Measurements from ENCODE around the gene CATSPER1. TPM values are rescaled to one million over a fixed set of nuclear protein-coding genes. Genes with fewer than 3 reads are reported as not detected.

CATSPER1 gene
- total RNA-seq, 1 donor from 2014 or later = 3.4 TPM

DNA sequence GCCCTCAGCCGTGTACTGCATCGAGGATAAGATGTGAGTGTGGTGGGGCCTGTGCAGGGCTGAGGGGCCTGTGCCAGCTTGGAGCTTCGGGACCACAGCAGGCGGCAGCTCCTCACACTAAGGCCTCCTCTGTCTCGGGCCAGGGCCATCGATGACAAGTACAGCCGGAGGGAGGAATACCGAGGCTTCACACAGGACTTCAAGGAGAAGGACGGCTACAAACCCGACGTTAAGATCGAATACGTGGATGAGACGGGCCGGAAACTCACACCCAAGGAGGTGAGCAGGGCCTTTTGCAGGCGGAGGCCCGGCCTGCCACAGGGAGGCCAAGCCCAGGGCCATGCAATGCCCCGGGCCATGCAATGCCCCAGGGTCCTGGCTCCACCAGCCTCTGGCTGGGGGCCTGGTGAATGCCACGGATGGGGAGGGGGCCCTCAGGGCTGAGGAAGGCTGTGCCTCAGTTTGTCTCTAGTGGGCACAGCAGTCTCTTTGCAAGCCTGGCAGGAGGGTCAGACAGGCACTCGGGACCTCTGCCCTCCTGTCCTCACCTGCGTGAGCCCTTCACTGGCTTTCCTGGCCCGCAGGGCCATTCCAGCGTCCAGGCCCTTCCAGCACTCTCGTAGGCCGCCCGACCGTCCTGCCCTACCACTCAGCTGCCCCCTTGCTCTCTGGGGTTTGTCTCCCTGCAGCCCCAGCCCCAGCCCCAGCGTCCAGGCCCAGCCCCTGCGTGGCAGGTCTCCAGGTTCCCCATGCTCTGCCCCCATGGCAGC is 48.5 kb downstream of the CATSPER1 start:
- no peak overlapping the region for H3K27ac ChIP-seq
- no peak for DNase-seq
- no peak overlapping the region for H3K4me3 ChIP-seq
- H3K36me3 ChIP-seq = peaks cover 47% of the 10 kb centered on the region
- no peaks in the 10 kb centered on the region for H3K4me1 ChIP-seq
- intact Hi-C loops (cut with DNase I) = loop anchor here (10.0 kb wide), 1 partner anchor 53 kb away; no protein-coding TSS in a partner anchor
- no peaks in the 10 kb centered on the region for H3K9me3 ChIP-seq
- TF ChIP-seq, protein P1, sequence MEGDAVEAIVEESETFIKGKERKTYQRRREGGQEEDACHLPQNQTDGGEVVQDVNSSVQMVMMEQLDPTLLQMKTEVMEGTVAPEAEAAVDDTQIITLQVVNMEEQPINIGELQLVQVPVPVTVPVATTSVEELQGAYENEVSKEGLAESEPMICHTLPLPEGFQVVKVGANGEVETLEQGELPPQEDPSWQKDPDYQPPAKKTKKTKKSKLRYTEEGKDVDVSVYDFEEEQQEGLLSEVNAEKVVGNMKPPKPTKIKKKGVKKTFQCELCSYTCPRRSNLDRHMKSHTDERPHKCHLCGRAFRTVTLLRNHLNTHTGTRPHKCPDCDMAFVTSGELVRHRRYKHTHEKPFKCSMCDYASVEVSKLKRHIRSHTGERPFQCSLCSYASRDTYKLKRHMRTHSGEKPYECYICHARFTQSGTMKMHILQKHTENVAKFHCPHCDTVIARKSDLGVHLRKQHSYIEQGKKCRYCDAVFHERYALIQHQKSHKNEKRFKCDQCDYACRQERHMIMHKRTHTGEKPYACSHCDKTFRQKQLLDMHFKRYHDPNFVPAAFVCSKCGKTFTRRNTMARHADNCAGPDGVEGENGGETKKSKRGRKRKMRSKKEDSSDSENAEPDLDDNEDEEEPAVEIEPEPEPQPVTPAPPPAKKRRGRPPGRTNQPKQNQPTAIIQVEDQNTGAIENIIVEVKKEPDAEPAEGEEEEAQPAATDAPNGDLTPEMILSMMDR (IDR thresholded peaks at IDR 0.05) = no peak
- ATAC-seq = no peak
- no peaks in the 10 kb centered on the region for H3K27me3 ChIP-seq

DNA sequence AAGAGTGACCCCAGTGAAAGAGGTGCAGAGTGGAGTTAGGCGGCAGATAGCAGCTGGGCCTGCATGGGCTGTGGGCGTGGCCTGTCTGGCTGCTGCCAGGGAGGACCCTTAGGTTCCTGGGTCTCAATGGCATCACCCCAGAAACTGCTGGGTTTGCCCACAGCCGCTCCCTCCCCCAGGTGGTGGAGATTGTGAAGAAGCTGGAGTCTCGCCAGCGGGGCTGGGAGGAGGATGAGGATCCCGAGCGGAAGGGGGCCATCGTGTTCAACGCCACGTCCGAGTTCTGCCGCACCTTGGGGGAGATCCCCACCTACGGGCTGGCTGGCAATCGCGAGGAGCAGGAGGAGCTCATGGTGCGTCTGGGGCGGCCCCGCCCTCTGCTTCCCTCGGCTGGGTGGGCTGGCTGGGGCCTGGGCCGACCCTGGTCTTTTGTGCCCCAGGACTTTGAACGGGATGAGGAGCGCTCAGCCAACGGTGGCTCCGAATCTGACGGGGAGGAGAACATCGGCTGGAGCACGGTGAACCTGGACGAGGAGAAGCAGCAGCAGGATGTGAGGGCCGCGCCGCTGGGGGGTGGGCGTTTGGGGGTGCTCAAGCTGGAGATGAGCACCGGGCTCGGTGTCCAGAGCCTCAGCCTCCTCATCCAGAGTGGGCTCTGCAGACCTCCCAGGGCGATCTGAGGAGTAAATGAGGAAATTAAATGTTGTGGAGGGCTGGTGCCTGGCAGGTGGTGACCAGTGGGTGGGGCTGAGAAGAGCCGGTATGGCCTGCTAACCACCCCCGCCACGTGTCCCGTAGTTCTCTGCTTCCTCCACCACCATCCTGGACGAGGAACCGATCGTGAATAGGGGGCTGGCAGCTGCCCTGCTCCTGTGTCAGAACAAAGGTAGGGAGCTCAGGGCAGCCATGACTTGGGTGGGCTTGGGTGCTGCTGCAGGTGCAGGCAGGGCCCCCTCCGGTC is 49.8 kb downstream of the CATSPER1 start:
- no peak overlapping the region for H3K27ac ChIP-seq
- TF ChIP-seq, protein P1 (IDR thresholded peaks at IDR 0.05) = no peak
- DNase-seq = no peak
- peaks cover 59% of the 10 kb centered on the region for H3K36me3 ChIP-seq
- H3K9me3 ChIP-seq = no peaks in the 10 kb centered on the region
- intact Hi-C loops (cut with DNase I) = loop anchor here (10.0 kb wide), 1 partner anchor 52 kb away; no protein-coding TSS in a partner anchor
- no peaks in the 10 kb centered on the region for H3K27me3 ChIP-seq
- ATAC-seq = no peak
- no peaks in the 10 kb centered on the region for H3K4me1 ChIP-seq
- H3K4me3 ChIP-seq = no peak overlapping the region

DNA sequence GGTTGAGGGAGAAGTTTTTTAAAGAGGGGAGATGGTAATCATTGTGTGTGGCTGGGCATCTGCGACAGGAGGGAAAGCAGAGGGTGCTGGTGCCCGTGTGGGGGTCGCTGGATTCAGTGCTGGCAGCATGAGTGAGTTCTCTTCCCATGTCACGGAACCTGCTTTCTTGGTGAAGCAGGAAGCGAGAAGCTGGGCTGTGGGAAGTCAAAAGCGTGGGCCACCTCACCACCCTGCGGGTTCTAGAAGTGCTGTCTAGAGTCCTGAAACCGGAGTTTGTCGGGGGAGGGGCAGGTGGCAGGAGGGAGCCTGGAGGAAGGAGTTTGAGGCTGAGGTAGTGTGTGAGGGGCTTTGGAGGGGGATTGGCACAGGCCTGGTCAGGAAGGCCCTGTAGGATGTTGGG is 50.5 kb downstream of the CATSPER1 start:
- DNase-seq = no peak
- no peaks in the 10 kb centered on the region for H3K27me3 ChIP-seq
- no peaks in the 10 kb centered on the region for H3K9me3 ChIP-seq
- no peaks in the 10 kb centered on the region for H3K4me1 ChIP-seq
- TF ChIP-seq, protein P1 (IDR thresholded peaks at IDR 0.05) = no peak
- H3K27ac ChIP-seq = no peak overlapping the region
- intact Hi-C loops (cut with DNase I) = loop anchor here (10.0 kb wide), 1 partner anchor 51 kb away; no protein-coding TSS in a partner anchor
- no peak for ATAC-seq
- H3K36me3 ChIP-seq = peaks cover 59% of the 10 kb centered on the region
- no peak overlapping the region for H3K4me3 ChIP-seq

DNA sequence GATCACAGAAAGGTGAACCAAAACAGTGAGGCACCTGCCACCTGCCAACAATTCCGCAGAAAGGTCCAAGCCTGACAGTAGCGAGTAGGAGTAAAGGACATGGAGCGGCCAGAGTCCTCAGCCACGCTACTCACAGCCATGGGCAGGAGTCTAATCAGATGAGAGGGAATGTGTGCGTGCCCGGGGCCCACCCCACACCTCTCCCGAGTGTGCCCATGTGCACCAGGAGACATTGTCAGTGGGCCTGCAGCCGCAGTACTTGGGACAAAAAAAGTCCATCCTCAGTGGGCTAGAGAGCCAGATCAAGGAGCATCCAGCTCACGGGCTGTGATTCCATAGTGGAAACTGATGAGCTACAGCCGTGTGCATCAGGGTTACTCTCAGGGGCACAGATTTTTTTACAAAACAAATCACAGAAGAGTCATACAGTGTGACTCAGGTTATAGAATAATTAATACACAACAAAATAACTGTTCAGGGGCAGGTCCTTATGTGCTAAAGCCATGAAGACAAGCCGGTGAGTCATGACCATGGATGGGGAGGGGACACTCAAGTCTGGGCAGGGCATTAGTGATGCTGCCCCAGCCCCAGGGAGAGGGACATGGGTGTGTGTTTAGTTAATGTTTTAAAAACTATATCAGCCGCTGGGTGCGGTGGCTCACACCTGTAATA is 52.7 kb downstream of the CATSPER1 start:
- intact Hi-C loops (cut with DNase I) = loop anchor here (10.0 kb wide), 1 partner anchor 49 kb away; no protein-coding TSS in a partner anchor
- H3K36me3 ChIP-seq = peaks cover 68% of the 10 kb centered on the region
- TF ChIP-seq, protein P1 (IDR thresholded peaks at IDR 0.05) = no peak

DNA sequence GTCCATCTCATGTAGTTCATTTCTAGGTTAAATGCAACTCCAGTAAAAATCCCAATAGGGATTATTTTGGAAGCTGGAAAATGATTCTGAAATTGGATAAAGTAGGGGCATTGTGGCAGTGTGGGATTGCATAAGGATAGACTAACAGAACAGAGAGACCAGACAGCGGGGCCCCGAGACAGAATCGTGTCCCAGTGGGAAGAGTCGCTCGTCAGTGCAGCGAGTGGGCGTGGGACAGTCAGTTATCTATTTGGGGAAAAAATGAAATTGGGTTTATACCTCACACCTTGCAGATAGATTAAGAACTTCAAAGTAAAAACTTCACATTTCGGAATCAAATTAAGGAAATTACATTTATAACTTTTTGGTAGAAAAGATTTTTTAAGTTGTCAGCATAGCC is 54.2 kb downstream of the CATSPER1 start:
- intact Hi-C loops (cut with DNase I) = loop anchor here (10.0 kb wide), 1 partner anchor 47 kb away; no protein-coding TSS in a partner anchor
- Histone ChIP-seq H3K36me3 (peaks cover 68% of the 10 kb centered on the region), H3K4me1 (peaks cover 12% of the 10 kb centered on the region), H3K4me3 (no peak overlapping the region), H3K9me3 (no peaks in the 10 kb centered on the region), H3K27me3 (no peaks in the 10 kb centered on the region), H3K27ac (no peak overlapping the region)
- DNase-seq = no peak
- TF ChIP-seq, protein P1 (IDR thresholded peaks at IDR 0.05) = no peak
- ATAC-seq = no peak

More for the DNA sequence above, 52.7 kb downstream of the CATSPER1 start:
- ATAC-seq (no peak), DNase-seq (no peak)
- Histone ChIP-seq H3K9me3 (no peaks in the 10 kb centered on the region), H3K4me3 (no peak overlapping the region), H3K27ac (no peak overlapping the region), H3K27me3 (no peaks in the 10 kb centered on the region), H3K4me1 (peaks cover 12% of the 10 kb centered on the region)
